ENCODE data around the gene RNF114.

Gene RNF114

GRCh38 chr20:49889935-49890333 is 46.3 kb upstream of the RNF114 start:
- peak; percentile 7 for TF ChIP-seq CTCF (conservative IDR thresholded peaks at IDR 0.05; ENCODE audit: control insufficient read depth, insufficient read depth, low read depth, low read length)
- no peak for DNase-seq (ENCODE audit: low read depth)
- no peak overlapping the region for H3K4me3 ChIP-seq (ENCODE audit: control insufficient read depth, low read depth, low read length)

- H3K4me3 ChIP-seq (ENCODE audit: control insufficient read depth, low read depth, low read length) = no peak overlapping the region
- TF ChIP-seq CTCF (conservative IDR thresholded peaks at IDR 0.05; ENCODE audit: control insufficient read depth, insufficient read depth, low read depth, low read length) = no peak
- no peak for DNase-seq (ENCODE audit: low read depth)
These were observed 45.5 kb upstream of the RNF114 start for GRCh38 chr20:49890471-49891361.

- no peak for DNase-seq (ENCODE audit: low read depth)
- no peak for TF ChIP-seq CTCF (conservative IDR thresholded peaks at IDR 0.05; ENCODE audit: control insufficient read depth, insufficient read depth, low read depth, low read length)
- no peak overlapping the region for H3K4me3 ChIP-seq (ENCODE audit: control insufficient read depth, low read depth, low read length)
These were observed 44.6 kb upstream of the RNF114 start for GRCh38 chr20:49891476-49892110.

GRCh38 chr20:49892260-49892659 is 43.9 kb upstream of the RNF114 start:
- H3K4me3 ChIP-seq (ENCODE audit: control insufficient read depth, low read depth, low read length) = no peak overlapping the region
- no peak for TF ChIP-seq CTCF (conservative IDR thresholded peaks at IDR 0.05; ENCODE audit: control insufficient read depth, insufficient read depth, low read depth, low read length)
- no peak for DNase-seq (ENCODE audit: low read depth)

GRCh38 chr20:49892817-49893216 is 43.4 kb upstream of the RNF114 start:
- TF ChIP-seq CTCF (conservative IDR thresholded peaks at IDR 0.05; ENCODE audit: control insufficient read depth, insufficient read depth, low read depth, low read length) = no peak
- H3K4me3 ChIP-seq (ENCODE audit: control insufficient read depth, low read depth, low read length) = no peak overlapping the region

GRCh38 chr20:49893242-49894072 is 42.7 kb upstream of the RNF114 start:
- H3K4me3 ChIP-seq (ENCODE audit: control insufficient read depth, low read depth, low read length) = no peak overlapping the region
- TF ChIP-seq CTCF (conservative IDR thresholded peaks at IDR 0.05; ENCODE audit: control insufficient read depth, insufficient read depth, low read depth, low read length) = no peak
- no peak for DNase-seq (ENCODE audit: low read depth)

More at GRCh38 chr20:49892817-49893216, 43.4 kb upstream of the RNF114 start:
- no peak for DNase-seq (ENCODE audit: low read depth)
